HG02623 (cell line): ENCODE data around the gene TMEM26.
"Not testable (repeated sequence)": the region's sequence is repeated elsewhere in the genome, so short reads cannot be mapped to it uniquely, and the experiment has no call there.

Experiments used
- ATAC-seq: cut with Tn5 transposase; IDR thresholded peaks from one replicate; pipeline ENCODE4 v1.9.1; 2021; ENCODE audit warnings: moderate library complexity; ENCODE audit not compliant: unreplicated experiment

The TMEM26 gene

GRCh38 chr10:61406736-61407135, 46.4 kb downstream of the TMEM26 start:
- ATAC-seq, result no peak

- ATAC-seq, result no peak
These were observed 46.9 kb downstream of the TMEM26 start for GRCh38 chr10:61406242-61406641.

- no peak for ATAC-seq
These were observed 48.4 kb downstream of the TMEM26 start for GRCh38 chr10:61404751-61405150.

GRCh38 chr10:61400524-61400923, 52.7 kb downstream of the TMEM26 start:
- ATAC-seq, result no peak

GRCh38 chr10:61399406-61399805, 53.8 kb downstream of the TMEM26 start:
- no peak for ATAC-seq

- no peak for ATAC-seq
These were observed 54.6 kb downstream of the TMEM26 start for GRCh38 chr10:61398366-61399129.

GRCh38 chr10:61397175-61397986, 55.8 kb downstream of the TMEM26 start:
- peak; percentile 76 for ATAC-seq

GRCh38 chr10:61391281-61391680, 61.9 kb downstream of the TMEM26 start:
- peak; percentile 28 for ATAC-seq

- ATAC-seq, result peak; percentile 81
These were observed 62.3 kb downstream of the TMEM26 start for GRCh38 chr10:61390851-61391250.

- no peak for ATAC-seq
These were observed 63.3 kb downstream of the TMEM26 start for GRCh38 chr10:61389887-61390286.

- ATAC-seq, result not testable (repeated sequence)
These were observed 64.2 kb downstream of the TMEM26 start for GRCh38 chr10:61388986-61389385.

- no peak for ATAC-seq
These were observed 67.8 kb downstream of the TMEM26 start for GRCh38 chr10:61385231-61386001.

GRCh38 chr10:61381153-61381552, 72.0 kb downstream of the TMEM26 start:
- ATAC-seq, result not testable (repeated sequence)

GRCh38 chr10:61378865-61379264, 74.3 kb downstream of the TMEM26 start:
- ATAC-seq, result no peak

- ATAC-seq, result no peak
These were observed 76.2 kb downstream of the TMEM26 start for GRCh38 chr10:61376908-61377368.

- ATAC-seq, result no peak
These were observed 76.8 kb downstream of the TMEM26 start for GRCh38 chr10:61376377-61376776.

- ATAC-seq, result no peak
These were observed 86.8 kb downstream of the TMEM26 start for GRCh38 chr10:61366365-61366764.

GRCh38 chr10:61364619-61365018, 88.6 kb downstream of the TMEM26 start:
- no peak for ATAC-seq

- ATAC-seq, result no peak
These were observed 90.2 kb downstream of the TMEM26 start for GRCh38 chr10:61363006-61363405.

GRCh38 chr10:61359452-61359851, 93.7 kb downstream of the TMEM26 start:
- ATAC-seq, result no peak

- ATAC-seq, result no peak
These were observed 95.5 kb downstream of the TMEM26 start for GRCh38 chr10:61357687-61358086.
